GM04503 (cell line): ENCODE measurements around the gene ACER3.
"Not testable (repeated sequence)": the region's sequence is repeated elsewhere in the genome, so short reads cannot be mapped to it uniquely, and the experiment has no call there.

Experiments used
- DNase-seq: peaks from one replicate; pipeline ENCODE4 v3.0.0-alpha.2; 2012; ENCODE audit warnings: low read depth

ACER3 gene

GRCh38 chr11:76995081-76995576, 134.4 kb downstream of the ACER3 start:
- no peak for DNase-seq

DNA sequence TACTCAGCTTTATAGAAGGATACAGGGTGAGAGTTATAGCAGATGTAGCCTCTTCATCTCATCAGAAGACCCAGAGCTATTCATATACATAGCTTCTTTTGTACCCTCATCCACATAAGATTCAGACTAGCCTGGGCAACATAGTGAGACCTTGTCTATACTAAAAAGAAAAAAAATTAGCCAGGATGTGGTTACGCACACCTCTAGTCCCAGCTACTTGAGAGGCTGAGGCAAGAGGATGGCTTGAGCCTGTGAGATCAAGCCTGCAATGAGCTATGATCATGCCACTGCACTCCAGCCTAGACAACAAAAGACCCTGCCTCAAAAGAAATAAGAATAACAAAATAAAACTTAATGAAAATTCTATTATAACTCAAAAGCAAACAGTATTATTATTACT, 136.8 kb downstream of the ACER3 start:
- no peak for DNase-seq

- DNase-seq: no peak
Observed at GRCh38 chr11:76999597-76999996, 138.9 kb downstream of the ACER3 start.

DNA sequence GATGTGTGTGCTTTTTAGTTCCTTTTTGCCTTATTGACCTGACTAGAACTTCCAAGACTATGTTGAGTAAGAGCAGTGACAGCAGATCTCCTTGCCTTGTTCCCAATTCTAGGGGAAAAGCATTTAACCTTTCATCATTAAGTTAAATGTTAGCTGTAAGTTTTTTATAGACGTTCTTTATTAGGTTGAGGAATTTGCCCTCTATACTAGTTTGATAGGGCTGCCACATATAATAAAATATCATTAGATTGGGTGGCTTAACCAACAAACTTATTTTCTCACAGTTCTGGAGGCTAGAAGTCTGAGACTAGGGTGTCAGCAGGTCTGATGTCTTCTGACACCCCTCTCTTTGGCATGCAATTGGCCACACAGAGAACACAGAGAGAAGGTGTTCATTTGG, 140.9 kb downstream of the ACER3 start:
- DNase-seq: no peak

DNA sequence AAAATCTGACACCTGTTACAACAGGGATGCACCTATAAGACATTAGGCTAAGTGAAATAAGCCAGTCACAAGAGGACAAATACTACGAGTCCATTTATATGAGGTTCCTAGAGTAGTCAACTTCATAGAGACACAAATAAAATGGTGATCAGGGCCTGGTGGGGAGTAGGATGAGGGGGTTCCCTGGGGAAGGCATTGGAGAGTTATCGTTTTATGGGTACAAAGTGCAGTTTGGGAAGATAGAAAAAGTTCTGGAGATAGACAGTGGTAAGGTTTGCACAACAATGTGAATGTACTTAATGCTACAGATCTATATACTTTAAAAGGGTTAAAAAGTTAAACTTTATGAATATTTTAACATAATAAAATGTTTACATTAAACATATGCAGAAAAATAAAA, 142.1 kb downstream of the ACER3 start:
- no peak for DNase-seq

DNA sequence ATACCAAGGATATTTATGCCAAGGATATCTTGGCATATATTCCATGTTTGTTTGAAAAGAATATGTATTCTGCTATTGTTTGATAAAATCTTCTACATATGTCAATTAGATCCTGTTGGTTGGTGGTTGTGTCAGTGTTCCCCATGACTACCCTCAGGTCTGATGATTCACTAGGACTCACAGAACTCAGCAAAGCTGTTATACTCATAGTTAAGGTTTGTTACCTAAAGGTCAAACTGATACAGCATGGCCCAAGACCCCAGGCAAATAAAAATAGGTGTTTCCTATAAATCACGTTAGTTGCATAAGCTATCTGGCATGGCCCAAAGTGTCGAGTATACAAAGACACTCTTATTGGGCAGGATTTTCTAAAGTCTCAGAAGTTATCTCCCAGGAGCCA, 143.2 kb downstream of the ACER3 start:
- DNase-seq: no peak

DNA sequence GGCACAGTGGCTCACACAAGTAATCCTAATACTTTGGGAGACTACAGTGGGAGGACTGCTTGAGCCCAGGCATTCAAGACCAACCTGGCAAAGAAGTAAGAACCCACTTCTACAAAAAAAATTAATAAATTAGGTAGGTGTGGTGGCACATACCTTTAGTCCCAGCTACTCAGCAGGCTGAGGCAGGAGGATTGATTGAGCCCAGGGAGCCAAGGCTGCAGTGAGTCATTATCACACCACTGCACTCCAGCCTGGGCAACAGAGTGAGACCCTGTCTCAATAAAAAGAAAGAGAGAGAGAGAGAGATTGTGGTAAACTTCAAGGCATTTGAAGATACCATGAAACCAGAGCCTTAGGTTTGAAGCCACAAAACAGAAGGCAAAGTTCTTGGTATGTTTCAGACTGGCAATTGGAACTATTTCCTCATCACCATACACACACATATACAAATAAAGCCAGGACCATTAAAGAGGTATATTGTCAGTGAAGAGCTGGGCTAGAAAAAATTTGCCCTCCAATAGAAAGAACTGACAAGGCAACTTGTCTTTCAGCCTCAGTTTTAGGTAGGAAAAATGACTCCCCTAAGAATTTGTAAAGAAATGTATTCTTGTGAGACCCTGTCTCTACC, 148.9 kb downstream of the ACER3 start:
- DNase-seq: no peak

DNA sequence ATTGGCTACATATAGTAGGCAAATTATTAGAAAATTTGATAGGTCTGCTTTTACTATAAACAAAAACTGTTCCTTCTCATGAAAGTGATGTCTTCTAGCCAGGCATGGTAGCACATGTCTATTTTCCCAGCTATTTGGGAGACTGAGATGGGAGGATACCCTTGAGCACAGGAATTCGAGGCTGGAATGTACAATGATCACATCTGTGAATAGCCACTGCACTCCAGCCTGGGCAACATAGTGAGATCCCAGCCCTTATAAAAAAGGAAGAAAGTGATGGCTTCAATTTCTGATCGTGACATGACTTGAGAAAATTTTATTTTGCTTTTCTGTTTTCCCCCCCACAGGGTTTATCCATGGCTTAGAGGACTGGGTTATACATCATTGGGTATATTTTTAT, 154.0 kb downstream of the ACER3 start:
- no peak for DNase-seq

DNA sequence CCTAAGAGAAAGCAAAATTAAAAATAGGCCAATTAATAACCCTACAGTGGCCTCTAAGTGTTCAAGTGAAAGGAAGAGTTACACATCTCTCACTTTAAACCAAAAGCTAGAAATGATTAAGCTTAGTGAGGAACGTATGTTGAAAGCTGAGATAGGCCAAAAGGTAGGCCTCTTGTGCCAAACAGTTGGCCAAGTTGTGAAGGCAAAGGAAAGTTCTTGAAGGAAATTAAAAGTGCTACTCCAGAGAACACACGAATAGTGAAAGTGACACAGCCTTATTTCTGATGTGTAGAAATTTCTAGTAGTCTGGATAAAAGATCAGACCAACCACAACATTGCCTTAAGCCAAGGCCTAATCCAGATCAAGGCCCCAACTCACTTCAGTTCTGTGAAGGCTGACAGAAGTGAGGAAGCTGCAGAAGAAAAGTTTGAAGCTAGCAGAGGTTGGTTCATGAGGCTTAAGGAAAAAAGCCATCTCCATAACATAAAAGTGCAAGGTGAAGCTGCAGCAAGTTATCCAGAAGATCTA, 157.7 kb downstream of the ACER3 start:
- DNase-seq: not testable (repeated sequence)

GRCh38 chr11:77019976-77020595, 159.4 kb downstream of the ACER3 start:
- DNase-seq: peak; percentile 3

GRCh38 chr11:77020734-77021133, 160.0 kb downstream of the ACER3 start:
- no peak for DNase-seq

- DNase-seq: no peak
Observed at GRCh38 chr11:77024745-77025144, 164.0 kb downstream of the ACER3 start.

DNA sequence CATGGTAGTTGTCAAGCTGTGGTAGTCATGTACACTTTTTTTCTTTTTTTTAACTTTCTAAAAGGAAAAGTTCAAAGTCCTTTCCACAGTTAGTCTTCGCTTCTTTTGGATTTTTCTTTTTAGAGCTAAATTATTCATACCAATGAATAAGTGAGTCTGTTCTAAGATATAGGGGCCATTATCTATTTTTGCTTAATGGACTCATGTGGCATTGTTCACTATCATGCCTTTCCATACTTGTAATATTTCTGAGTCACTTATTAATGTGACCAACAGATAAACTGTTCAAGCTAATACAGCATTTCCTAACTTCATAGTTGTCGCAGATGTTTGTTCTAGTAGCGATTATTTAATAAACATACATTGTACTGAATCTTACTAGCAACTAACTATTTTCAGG, 165.5 kb downstream of the ACER3 start:
- no peak for DNase-seq

GRCh38 chr11:77026743-77027142, 166.0 kb downstream of the ACER3 start:
- no peak for DNase-seq

DNA sequence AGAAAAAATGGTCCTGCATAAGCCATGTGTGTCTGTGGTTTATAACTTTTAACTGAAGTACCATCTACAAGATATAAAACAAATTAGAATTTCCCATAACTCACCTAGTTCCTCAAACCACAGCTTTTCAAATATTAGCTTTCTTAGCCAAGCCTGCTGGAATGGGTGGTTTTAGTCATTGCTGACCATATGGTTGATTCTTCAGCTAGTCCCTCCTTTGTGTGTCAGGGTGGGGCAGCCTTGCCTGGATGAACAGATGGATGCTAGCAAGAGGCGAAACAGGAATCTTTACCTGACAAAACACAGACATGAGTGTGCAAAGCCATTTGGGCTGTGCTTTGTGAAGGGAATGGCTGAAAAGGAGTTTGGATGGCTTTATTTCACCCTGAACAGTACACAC, 166.6 kb downstream of the ACER3 start:
- peak; percentile 19 for DNase-seq

DNA sequence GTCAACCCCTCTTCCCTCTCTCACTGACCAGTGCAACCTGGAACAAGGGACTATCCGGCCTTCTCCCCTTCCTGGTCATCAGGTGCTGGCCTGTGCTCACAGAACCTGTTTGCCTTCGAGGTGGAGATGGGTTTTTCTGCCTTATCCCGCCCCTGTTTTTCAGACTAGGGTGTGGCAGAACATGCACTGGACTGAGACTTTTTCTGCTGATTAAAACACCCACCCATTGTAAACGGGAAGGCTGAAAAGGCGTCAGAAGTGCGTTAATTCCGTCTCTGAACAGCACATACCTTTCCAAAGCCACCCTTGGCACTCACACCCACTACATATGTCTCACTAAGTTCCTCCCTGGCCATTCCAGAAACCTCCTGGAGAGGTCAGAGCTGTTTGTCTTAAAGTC, 169.1 kb downstream of the ACER3 start:
- no peak for DNase-seq

GRCh38 chr11:77030834-77031414, 170.2 kb downstream of the ACER3 start:
- no peak for DNase-seq

GRCh38 chr11:77031599-77031998, 170.9 kb downstream of the ACER3 start:
- DNase-seq: no peak

DNA sequence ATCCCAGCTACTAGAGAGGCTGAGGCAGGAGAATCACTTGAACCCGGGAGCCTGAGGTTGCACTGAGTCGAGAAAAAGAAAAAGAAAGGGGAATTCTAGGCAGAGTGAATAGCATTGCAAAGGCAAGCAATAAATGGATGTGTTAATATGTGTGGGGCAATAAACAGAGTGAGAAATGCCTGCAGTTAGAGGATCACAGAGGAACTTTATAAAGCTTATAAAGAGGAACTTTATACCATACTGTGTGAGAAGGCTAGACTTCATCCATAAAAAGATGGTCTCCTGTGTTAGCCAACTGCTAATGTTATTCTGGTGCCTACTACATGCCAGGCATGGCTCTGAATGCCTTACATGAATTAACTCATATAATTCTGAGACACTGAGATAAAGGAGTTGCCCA, 174.3 kb downstream of the ACER3 start:
- DNase-seq: no peak

DNA sequence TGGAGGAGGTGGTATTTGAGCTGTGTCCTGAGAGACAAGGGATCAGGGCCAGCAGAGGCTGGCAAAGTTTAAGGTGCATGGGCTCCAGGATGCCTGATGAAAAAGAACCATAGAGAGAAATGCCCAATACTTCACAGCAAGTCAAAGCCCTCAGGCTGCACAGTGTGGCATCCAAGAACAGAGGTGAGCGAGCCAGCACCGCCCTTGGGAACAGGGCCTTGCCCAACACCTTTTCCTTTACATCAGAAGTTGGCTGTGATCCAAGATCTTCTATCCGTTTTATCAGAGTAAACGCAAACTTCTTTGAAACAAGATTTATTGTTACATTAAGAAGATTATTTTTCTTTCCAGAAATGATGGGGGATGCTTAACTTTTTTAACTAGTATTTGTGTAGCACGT, 174.9 kb downstream of the ACER3 start:
- no peak for DNase-seq

- no peak for DNase-seq
Observed at GRCh38 chr11:77036398-77036797, 175.7 kb downstream of the ACER3 start.

GRCh38 chr11:77037057-77037456, 176.3 kb downstream of the ACER3 start:
- DNase-seq: no peak

DNA sequence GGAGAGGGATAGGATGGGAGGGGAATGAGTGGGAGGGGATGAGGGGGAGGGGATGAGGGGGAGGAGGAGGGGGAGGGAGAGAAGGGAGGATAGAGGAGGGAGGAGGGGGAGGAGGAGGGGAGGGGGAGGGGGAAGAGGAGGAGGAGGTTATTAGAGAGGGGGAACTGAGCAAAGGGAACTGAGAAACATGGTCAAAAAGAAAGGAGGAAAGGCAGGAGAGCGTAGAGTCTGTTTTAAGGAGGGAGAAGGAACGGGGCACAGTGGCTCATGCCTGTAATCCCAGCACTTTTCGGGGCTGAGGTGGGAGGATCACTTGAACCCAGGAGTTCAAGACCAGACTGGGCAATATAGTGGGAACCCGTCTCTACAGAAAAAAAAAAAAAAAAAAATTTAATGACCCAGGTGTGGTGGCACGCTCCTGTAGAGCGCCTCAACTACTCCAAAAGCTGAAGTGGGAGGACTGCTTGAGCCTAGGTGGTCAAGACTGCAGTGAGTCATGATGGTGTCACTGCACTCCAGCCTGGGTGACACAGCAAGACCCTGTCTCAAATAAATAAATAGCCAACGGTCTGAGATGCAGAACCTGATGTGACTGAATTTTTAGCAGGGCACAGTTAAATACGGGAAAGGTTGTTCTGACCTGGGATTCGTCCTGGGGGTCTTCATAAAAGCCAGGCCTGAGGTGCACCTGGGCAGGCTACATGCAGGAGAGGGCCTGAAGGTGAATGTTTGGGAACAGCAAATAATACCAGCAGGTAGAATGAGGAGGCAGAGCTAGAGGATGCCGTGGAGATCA, 177.5 kb downstream of the ACER3 start:
- no peak for DNase-seq
